Kidney epithelial cell (primary cell): Measurements from ENCODE around the gene SEC61A2. TPM values are rescaled to one million over a fixed set of nuclear protein-coding genes. Genes with fewer than 3 reads are reported as not detected.

Experiments
- DNase-seq: peaks from one replicate; pipeline ENCODE4 v3.0.0-alpha.2; 2010; ENCODE audit warnings: low read depth
- H3K27me3 ChIP-seq: 2 replicates; pipeline ENCODE4 v1.6.0; 2011; ENCODE audit warnings: low read length; ENCODE audit not compliant: control insufficient read depth, insufficient read depth
- H3K36me3 ChIP-seq: 2 replicates; pipeline ENCODE4 v1.5.1; 2011; ENCODE audit warnings: low read length; ENCODE audit not compliant: control insufficient read depth, insufficient read depth
- H3K4me3 ChIP-seq: 2 replicates; pipeline ENCODE4 v1.5.1; 2011; ENCODE audit warnings: low read depth, mild to moderate bottlenecking, control low read depth, low read length
- total RNA-seq: library from RNA; depleted of rRNA; stranded (reverse); fragments of >200 nt; gene quantifications from 2 replicates; pipeline ENCODE4 v1.2.3, GENCODE V29; 2015
- TF ChIP-seq, protein P1 (sequence below): IDR thresholded peaks from 2 replicates; pipeline ENCODE4 v1.5.1; 2011; ENCODE audit warnings: mild to moderate bottlenecking, moderate library complexity, low read length, control low read depth, inconsistent platforms; ENCODE audit not compliant: insufficient read depth, poor library complexity, severe bottlenecking

Gene SEC61A2
- total RNA-seq, 1 donor from 2014 or later: 7.6 TPM

DNA sequence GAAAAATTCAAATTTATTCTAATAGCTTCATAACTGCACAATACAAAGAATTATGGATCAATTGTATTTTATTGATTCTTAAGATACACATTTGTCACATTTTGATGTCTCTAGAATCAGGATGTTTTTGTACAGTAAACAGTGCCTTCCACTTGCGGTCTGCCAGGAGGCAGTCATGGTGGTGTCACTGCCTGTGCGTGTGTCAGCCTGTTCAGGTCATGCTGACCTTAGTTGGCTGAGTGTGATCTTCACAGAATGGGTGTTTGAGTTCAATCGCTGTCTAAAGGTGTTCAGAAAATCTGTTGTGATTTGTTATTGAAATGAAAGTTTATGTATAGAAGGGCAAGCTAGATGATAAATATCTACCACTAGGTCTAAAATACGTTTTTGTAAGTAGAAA, 20.7 kb downstream of the SEC61A2 start:
- TF ChIP-seq, protein P1, sequence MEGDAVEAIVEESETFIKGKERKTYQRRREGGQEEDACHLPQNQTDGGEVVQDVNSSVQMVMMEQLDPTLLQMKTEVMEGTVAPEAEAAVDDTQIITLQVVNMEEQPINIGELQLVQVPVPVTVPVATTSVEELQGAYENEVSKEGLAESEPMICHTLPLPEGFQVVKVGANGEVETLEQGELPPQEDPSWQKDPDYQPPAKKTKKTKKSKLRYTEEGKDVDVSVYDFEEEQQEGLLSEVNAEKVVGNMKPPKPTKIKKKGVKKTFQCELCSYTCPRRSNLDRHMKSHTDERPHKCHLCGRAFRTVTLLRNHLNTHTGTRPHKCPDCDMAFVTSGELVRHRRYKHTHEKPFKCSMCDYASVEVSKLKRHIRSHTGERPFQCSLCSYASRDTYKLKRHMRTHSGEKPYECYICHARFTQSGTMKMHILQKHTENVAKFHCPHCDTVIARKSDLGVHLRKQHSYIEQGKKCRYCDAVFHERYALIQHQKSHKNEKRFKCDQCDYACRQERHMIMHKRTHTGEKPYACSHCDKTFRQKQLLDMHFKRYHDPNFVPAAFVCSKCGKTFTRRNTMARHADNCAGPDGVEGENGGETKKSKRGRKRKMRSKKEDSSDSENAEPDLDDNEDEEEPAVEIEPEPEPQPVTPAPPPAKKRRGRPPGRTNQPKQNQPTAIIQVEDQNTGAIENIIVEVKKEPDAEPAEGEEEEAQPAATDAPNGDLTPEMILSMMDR: no peak
- Histone ChIP-seq H3K27me3 (no peaks in the 10 kb centered on the region), H3K36me3 (no peaks in the 10 kb centered on the region), H3K4me3 (no peak overlapping the region)
- no peak for DNase-seq

DNA sequence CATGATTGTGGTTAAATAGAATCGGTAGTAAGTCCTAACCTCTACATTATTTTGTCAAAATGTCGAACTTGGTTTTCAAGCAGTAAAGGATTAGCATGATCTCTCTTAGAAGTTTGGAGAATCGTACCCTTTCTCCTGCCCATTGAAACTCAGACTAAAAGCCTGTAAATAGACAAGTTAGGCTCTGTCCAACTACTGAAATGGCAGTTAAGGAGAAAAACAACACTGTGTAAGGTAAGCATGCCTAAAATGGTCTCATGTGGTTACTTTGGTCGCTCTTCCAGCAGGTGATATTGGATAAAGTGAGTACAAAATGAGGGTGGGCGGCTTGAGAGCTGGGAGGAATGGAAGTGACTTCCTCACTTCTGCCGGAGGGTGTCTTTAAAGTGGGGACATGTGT, 25.0 kb downstream of the SEC61A2 start:
- TF ChIP-seq, protein P1: no peak
- no peaks in the 10 kb centered on the region for H3K36me3 ChIP-seq
- H3K4me3 ChIP-seq: no peak overlapping the region
- DNase-seq: no peak
- H3K27me3 ChIP-seq: no peaks in the 10 kb centered on the region

DNA sequence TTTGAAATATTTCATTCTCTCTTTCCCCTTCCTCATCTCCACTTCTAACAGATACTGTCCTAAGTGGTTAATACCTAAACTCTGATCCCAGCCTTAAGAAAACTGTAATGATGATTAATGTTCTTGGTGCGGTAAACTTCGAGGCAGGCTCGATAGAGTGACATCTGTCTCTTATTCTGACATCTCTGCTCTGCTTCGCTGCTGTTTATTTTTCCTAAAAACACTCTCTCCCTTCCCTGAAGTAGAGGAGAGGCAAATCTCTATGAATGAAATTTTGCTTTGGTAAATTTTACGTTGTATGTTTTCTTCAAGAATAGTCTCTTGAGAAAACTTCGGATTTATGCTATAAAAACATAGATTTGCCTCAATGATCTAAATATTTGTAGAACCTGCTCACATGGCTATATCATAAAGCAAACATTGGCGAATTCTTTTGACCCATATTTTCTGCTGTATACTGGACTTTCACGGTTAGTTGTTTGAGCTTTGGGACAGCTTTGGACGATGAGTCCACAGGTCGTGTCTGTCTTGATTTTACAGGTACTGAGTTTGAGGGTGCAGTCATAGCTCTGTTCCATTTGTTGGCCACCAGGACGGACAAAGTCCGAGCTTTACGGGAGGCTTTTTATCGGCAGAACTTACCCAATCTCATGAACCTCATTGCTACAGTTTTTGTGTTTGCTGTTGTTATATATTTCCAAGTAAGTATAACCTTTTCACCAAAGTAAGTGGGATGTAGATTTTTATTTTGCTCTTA, 27.1 kb downstream of the SEC61A2 start:
- H3K36me3 ChIP-seq: no peaks in the 10 kb centered on the region
- TF ChIP-seq, protein P1: no peak

DNA sequence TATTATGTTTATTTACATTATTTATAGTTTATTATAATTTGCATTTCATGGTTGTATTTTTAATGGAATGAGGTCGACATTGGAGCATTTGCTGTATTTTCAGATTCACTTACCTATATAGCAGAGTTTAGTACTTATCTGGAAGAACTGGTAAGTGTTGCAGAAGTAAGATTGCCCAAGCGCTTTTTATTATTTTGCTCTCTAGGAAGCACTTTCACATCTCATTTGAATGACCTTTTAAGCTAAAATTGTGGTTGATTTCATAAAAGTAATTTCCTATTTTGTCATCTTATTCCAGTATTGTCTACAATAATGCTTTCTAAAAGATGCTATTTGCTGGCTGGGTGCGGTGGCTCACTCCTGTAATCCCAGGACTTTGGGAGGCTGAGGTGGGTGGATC, 28.6 kb downstream of the SEC61A2 start:
- Histone ChIP-seq H3K36me3 (no peaks in the 10 kb centered on the region), H3K27me3 (no peaks in the 10 kb centered on the region), H3K4me3 (no peak overlapping the region)
- TF ChIP-seq, protein P1: no peak
- no peak for DNase-seq

More for the DNA sequence above, 27.1 kb downstream of the SEC61A2 start:
- Histone ChIP-seq H3K27me3 (no peaks in the 10 kb centered on the region), H3K4me3 (no peak overlapping the region)
- DNase-seq: no peak

DNA sequence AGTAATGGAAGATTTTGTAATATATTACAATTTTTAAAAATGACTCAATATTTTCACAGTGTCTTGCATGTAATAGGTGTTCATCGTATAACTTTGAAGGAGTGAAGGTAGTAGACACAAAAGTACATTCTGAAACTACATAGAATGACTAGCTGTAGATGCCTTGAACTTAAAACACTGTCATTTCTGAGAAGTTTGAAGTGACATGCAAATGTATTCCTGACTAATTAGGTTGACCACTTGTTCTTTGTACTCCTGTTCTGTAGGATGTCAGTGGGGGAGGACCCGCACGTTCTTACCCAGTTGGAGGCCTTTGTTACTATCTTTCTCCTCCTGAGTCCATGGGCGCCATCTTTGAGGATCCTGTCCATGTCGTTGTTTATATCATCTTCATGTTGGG, 31.2 kb downstream of the SEC61A2 start:
- Histone ChIP-seq H3K27me3 (no peaks in the 10 kb centered on the region), H3K36me3 (peaks cover 1% of the 10 kb centered on the region), H3K4me3 (no peak overlapping the region)
- TF ChIP-seq, protein P1: no peak
- DNase-seq: no peak

DNA sequence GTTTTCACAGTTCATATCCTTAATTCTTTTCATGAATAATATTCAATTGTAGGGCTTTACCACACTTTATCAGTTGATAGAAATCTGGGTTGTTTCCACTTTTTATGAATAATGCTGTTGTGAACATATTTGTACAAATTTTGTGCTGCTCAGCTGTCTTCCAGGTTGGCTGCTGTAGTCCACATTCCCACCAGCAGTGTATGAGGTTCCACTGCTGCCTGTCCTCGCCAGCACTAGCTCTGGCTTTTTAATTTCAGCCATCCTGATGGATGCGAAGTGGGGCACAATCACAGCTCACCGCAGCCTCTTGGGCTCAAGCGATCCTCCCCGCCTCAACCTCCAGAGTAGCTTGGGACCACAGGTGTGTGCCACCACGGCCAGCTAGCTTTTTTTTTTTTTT, 33.5 kb downstream of the SEC61A2 start:
- DNase-seq: no peak
- Histone ChIP-seq H3K27me3 (no peaks in the 10 kb centered on the region), H3K4me3 (no peak overlapping the region), H3K36me3 (peaks cover 1% of the 10 kb centered on the region)
- TF ChIP-seq, protein P1: no peak
